Stimulated activated CD4-positive, alpha-beta T cell treated with anti-CD3 and anti-CD28 coated beads, TNF-alpha, amount 100 ng/mL, for 24 hours (primary cell): ENCODE measurements around the gene KAT2B.
"Not testable (repeated sequence)": the region's sequence is repeated elsewhere in the genome, so short reads cannot be mapped to it uniquely, and the experiment has no call there.

Source experiments
- DNase-seq, 3 experiments: peaks; one replicate each; pipeline ENCODE4 v3.0.0-alpha.2; 2020; ENCODE audit warnings: low read depth in 3 of 3

KAT2B gene

GRCh38 chr3:20041197-20041780, 1.0 kb downstream of the KAT2B start:
- DNase-seq = peak; percentile 57 to 81 (median 61)

- DNase-seq = no peak
Measured at GRCh38 chr3:20042331-20042730, 2.1 kb downstream of the KAT2B start.

- peak in 1 of 3 experiments; percentile 35 for DNase-seq
Measured at GRCh38 chr3:20043396-20043795, 3.1 kb downstream of the KAT2B start.

- DNase-seq = no peak
Measured at GRCh38 chr3:20043825-20044224, 3.6 kb downstream of the KAT2B start.

- DNase-seq = not testable (repeated sequence)
Measured at GRCh38 chr3:20045141-20045540, 4.9 kb downstream of the KAT2B start.

GRCh38 chr3:20046556-20046955, 6.3 kb downstream of the KAT2B start:
- DNase-seq = no peak

- no peak for DNase-seq
Measured at GRCh38 chr3:20047341-20047779, 7.1 kb downstream of the KAT2B start.

GRCh38 chr3:20047976-20048883, 8.0 kb downstream of the KAT2B start:
- DNase-seq = no peak

GRCh38 chr3:20051123-20051806, 11.0 kb downstream of the KAT2B start:
- no peak for DNase-seq

GRCh38 chr3:20052851-20053250, 12.6 kb downstream of the KAT2B start:
- DNase-seq = no peak

GRCh38 chr3:20054549-20054987, 14.3 kb downstream of the KAT2B start:
- peak; percentile 56 to 70 (median 61) for DNase-seq

- no peak for DNase-seq
Measured at GRCh38 chr3:20055020-20055775, 15.0 kb downstream of the KAT2B start.

- DNase-seq = no peak
Measured at GRCh38 chr3:20055842-20056241, 15.6 kb downstream of the KAT2B start.

- DNase-seq = peak in 1 of 3 experiments; percentile 25
Measured at GRCh38 chr3:20056725-20057611, 16.7 kb downstream of the KAT2B start.

- DNase-seq = no peak
Measured at GRCh38 chr3:20057612-20058180, 17.4 kb downstream of the KAT2B start.

GRCh38 chr3:20059929-20060328, 19.7 kb downstream of the KAT2B start:
- DNase-seq = no peak

- DNase-seq = no peak
Measured at GRCh38 chr3:20060974-20061685, 20.9 kb downstream of the KAT2B start.

- no peak for DNase-seq
Measured at GRCh38 chr3:20062996-20063395, 22.8 kb downstream of the KAT2B start.

GRCh38 chr3:20064387-20064786, 24.1 kb downstream of the KAT2B start:
- no peak for DNase-seq
